ENCODE measurements around the gene FARP2. TPM values are rescaled to one million over a fixed set of nuclear protein-coding genes. Genes with fewer than 3 reads are reported as not detected.
A peak's percentile ranks its signal among the peaks of the same experiment; 100 is the strongest.

Gene FARP2
- total RNA-seq, 1 donor from 2014 or later, result 31.8 TPM

DNA sequence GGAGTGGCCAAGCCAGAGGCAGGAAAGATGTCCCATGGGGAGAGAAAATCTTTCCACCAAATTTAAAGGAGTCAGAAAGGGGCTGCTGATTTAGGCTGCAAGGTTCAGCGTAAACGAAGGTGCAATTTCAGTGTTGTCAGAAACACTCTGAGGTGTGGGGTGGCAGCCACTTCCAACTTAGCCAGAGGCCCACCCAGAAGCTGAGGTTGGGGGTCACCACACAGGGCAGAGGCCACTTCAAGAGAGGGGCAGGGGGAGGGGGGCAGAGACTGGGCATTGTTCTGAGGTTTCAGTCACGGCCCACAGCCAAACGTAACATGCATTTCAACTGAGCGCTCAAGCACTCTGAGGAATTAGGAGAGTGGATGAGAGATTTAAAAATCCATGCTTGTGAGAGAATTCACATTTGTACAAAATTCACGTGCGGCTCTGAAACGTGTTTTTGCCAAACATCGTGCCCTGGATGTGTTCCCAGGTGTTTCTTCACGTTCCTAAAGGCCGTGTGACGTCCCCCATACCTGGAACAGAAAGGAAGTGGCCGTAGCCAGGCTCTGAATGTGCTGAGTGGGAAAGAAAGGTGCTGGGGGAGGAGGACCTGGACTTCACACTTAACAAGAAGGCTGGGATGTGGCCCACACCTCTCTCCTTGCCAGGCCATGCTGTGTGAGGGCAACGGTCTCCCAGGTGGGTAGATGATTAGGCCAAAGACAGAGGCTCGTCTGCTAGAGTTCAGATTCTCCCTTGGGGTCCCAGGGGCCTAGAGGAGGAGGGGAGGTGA is 182.9 kb downstream of the FARP2 start:
- Histone ChIP-seq H3K4me3 (ENCODE audit: low read depth, low read length) (no peak overlapping the region), H3K36me3 (ENCODE audit: control insufficient read depth, insufficient read depth, low read length) (no peaks in the 10 kb centered on the region)
- TF ChIP-seq, protein P1, sequence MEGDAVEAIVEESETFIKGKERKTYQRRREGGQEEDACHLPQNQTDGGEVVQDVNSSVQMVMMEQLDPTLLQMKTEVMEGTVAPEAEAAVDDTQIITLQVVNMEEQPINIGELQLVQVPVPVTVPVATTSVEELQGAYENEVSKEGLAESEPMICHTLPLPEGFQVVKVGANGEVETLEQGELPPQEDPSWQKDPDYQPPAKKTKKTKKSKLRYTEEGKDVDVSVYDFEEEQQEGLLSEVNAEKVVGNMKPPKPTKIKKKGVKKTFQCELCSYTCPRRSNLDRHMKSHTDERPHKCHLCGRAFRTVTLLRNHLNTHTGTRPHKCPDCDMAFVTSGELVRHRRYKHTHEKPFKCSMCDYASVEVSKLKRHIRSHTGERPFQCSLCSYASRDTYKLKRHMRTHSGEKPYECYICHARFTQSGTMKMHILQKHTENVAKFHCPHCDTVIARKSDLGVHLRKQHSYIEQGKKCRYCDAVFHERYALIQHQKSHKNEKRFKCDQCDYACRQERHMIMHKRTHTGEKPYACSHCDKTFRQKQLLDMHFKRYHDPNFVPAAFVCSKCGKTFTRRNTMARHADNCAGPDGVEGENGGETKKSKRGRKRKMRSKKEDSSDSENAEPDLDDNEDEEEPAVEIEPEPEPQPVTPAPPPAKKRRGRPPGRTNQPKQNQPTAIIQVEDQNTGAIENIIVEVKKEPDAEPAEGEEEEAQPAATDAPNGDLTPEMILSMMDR (IDR thresholded peaks at IDR 0.05; ENCODE audit: insufficient read depth, low read length, poor library complexity, severe bottlenecking), result no peak

DNA sequence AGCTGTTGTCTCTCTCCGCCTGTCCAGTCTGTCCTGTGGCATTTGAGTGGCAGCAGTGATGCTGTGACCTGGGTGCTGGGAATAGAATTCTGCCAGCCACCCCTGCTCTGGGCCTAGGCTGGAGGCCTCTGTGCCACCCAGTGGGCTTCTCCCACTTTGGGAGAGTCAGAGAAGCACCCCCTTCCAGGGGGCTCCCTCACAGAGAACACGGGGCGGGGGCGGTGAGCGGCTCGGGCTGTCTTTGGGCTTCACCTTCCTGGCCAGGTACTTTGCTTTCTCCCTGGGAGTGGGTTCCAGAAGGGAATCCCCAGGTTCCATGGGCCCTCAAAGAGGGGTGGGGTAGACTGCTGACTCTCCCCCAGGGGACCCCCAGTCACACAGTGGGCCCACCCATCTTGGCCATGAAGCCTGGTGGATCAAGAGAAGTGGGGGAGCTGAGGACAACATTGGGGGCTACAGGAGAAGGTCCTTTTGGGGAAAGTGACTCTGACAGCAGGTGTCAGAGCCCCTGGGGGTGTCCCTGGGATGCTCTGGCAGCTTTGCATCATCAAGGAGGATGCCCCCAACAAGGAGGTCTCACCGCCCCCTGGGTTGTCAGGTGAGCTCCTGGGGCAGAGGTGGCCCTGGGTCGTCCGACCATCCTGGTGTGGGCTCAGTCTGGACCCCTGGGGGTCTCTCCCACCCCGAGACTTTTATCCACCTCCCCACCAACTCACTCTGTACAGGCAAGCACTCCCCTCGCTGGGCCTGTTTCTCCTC is 183.7 kb downstream of the FARP2 start:
- TF ChIP-seq, protein P1 (IDR thresholded peaks at IDR 0.05; ENCODE audit: insufficient read depth, low read length, poor library complexity, severe bottlenecking), result no peak
- H3K27me3 ChIP-seq (ENCODE audit: control insufficient read depth, insufficient read depth, low read length), result peaks cover 12% of the 10 kb centered on the region
- DNase-seq (ENCODE audit: low read depth), result no peak
- H3K36me3 ChIP-seq (ENCODE audit: control insufficient read depth, insufficient read depth, low read length), result no peaks in the 10 kb centered on the region
- no peak overlapping the region for H3K4me3 ChIP-seq (ENCODE audit: low read depth, low read length)

More for the DNA sequence above, 182.9 kb downstream of the FARP2 start:
- no peak for DNase-seq (ENCODE audit: low read depth)
- peaks cover 12% of the 10 kb centered on the region for H3K27me3 ChIP-seq (ENCODE audit: control insufficient read depth, insufficient read depth, low read length)

DNA sequence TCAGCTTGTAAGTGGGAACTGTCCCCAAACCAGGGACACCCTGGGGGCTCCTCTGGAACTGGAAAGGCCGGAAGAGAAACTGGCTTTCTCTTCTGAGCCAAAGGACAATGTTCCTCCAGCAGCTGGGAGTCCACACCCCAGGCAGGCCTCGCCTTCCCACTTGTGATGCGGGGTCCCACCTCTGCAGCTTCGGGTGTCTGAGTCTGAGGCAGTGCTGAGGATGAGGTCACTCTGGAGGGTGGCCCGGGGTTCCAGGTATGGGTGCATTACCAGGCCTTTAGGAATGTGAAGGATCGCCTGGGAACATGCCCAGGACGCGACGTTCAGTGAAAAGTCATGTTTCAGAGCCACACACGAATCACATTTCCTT is 184.3 kb downstream of the FARP2 start:
- no peak for DNase-seq (ENCODE audit: low read depth)
- Histone ChIP-seq H3K36me3 (ENCODE audit: control insufficient read depth, insufficient read depth, low read length) (no peaks in the 10 kb centered on the region), H3K27me3 (ENCODE audit: control insufficient read depth, insufficient read depth, low read length) (peaks cover 12% of the 10 kb centered on the region), H3K4me3 (ENCODE audit: low read depth, low read length) (no peak overlapping the region)
- TF ChIP-seq, protein P1 (IDR thresholded peaks at IDR 0.05; ENCODE audit: insufficient read depth, low read length, poor library complexity, severe bottlenecking), result no peak

DNA sequence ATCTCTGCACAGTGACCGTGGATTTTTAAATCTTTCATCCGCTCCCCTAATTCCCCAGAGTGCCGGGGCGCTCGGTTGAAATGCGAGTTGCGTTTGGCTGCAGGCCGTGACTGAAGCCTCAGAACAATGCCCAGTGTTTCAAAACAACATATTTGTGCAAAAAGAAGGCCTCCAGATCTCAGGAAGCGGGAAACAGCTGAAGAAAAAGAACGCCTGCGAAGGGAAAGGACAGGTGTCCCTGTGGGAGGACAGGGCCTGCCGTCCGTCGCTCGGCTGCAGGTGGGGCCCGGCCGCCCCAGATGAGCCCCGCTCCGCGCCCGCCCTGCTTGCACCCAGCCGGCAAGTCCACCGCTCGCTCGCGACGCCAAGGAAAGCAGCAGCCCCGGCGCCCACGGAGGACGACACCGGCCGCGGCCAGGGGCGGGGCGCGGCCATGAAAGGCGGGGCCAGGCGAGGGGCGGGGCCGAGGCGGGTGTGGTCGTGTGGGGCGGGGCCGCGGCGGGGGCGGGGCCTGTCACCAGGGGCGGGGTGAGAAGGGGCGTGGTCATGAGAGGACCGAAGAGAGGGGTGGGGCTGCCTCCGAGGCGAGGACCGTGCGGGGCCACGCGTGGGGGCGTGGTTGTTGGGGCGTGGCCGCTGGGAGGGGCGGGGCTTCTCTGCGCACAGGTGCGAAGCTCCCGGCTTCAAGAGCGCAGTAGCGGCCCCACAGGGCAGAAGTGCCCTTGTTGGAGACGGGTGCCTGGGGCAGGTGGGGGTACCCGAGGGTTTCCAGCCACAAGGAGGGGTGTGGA is 184.9 kb downstream of the FARP2 start:
- Histone ChIP-seq H3K27me3 (ENCODE audit: control insufficient read depth, insufficient read depth, low read length) (peaks cover 12% of the 10 kb centered on the region), H3K36me3 (ENCODE audit: control insufficient read depth, insufficient read depth, low read length) (no peaks in the 10 kb centered on the region), H3K4me3 (ENCODE audit: low read depth, low read length) (peak overlapping the region; percentile 31)
- DNase-seq (ENCODE audit: low read depth), result no peak
- TF ChIP-seq, protein P1 (IDR thresholded peaks at IDR 0.05; ENCODE audit: insufficient read depth, low read length, poor library complexity, severe bottlenecking), result no peak

DNA sequence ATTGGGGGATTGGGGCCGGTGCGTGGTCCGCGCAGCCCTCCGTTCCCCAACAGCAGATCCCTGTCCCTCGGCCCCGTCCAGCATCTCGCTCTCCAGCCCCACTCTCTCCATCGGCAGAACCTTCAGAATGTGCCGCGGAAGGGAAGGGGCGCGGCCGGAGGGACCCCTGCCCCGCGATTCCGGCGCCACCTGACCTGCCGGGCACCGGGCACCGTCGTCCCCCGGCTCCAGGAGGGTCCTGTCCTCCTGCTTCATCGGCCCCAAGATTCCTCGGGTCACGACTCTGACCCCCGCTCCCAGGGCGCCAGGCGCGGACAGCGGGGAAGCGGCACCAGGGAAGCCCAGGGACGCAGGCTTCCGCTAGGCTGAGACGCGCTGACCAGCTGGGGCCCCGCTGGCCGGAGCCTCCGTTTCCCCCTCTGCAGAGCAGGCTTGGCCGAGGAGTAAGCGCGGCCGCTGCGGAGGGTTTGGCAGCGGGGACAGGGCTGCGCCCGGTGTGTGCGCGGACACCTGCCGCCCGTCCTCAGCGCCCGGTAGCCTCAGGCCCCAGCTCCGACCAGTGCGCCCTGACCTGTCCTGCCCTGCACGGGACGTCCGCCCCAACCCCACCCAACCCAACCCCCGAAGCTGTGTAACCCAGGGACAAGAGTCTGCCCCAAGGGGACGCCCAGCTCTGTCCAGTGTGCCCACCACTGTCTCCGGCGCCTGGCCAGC is 185.6 kb downstream of the FARP2 start:
- Histone ChIP-seq H3K4me3 (ENCODE audit: low read depth, low read length) (peak overlapping the region; percentile 4), H3K36me3 (ENCODE audit: control insufficient read depth, insufficient read depth, low read length) (no peaks in the 10 kb centered on the region), H3K27me3 (ENCODE audit: control insufficient read depth, insufficient read depth, low read length) (peaks cover 12% of the 10 kb centered on the region)
- DNase-seq (ENCODE audit: low read depth), result no peak
- TF ChIP-seq, protein P1 (IDR thresholded peaks at IDR 0.05; ENCODE audit: insufficient read depth, low read length, poor library complexity, severe bottlenecking), result no peak

Measured in kidney epithelial cell (primary cell).